ENCODE measurements around the gene RPS6KA2. TPM values are rescaled to one million over a fixed set of nuclear protein-coding genes. Genes with fewer than 3 reads are reported as not detected.

The RPS6KA2 gene
- polyA plus RNA-seq, 2 donors, result 5.7 to 8.7 TPM

- Histone ChIP-seq H3K4me1 (ENCODE audit: control insufficient read depth in 2 of 2, insufficient read depth in 2 of 2, low read length in 1 of 2) (peaks cover 0 to 5% of the 10 kb centered on the region in 2 donors), H3K4me3 (ENCODE audit: low read depth in 1 of 2, low read length in 2 of 2) (no peak overlapping the region), H3K27me3 (ENCODE audit: control insufficient read depth in 1 of 2, insufficient read depth in 2 of 2, low read length in 2 of 2) (no peaks in the 10 kb centered on the region), H3K36me3 (ENCODE audit: control insufficient read depth in 2 of 2, insufficient read depth in 2 of 2, low read length in 1 of 2) (peaks cover 0 to 2% of the 10 kb centered on the region in 2 donors), H3K9me3 (ENCODE audit: control insufficient read depth in 2 of 2, insufficient read depth in 1 of 2, low read depth in 1 of 2, low read length in 1 of 2) (no peaks in the 10 kb centered on the region), H3K27ac (ENCODE audit: low read depth in 2 of 2, low read length in 1 of 2) (no peak overlapping the region)
- WGBS, 2 donors, result 82 to 83% methylated on average over 23 of the region's 23 CpGs
These were observed 163.5 kb downstream of the RPS6KA2 start for GRCh38 chr6:166463359-166464067.

- H3K36me3 ChIP-seq (ENCODE audit: control insufficient read depth in 2 of 2, insufficient read depth in 2 of 2, low read length in 1 of 2), result peaks cover 0 to 2% of the 10 kb centered on the region in 2 donors
- H3K4me3 ChIP-seq (ENCODE audit: low read depth in 1 of 2, low read length in 2 of 2), result no peak overlapping the region
- H3K9me3 ChIP-seq (ENCODE audit: control insufficient read depth in 2 of 2, insufficient read depth in 1 of 2, low read depth in 1 of 2, low read length in 1 of 2), result no peaks in the 10 kb centered on the region
These were observed 164.5 kb downstream of the RPS6KA2 start for GRCh38 chr6:166462461-166463135.

GRCh38 chr6:166461821-166462460 is 165.1 kb downstream of the RPS6KA2 start:
- WGBS, 2 donors, result 85 to 89% methylated on average over 8 to 9 of the region's 9 CpGs
- no peaks in the 10 kb centered on the region for H3K9me3 ChIP-seq (ENCODE audit: control insufficient read depth in 2 of 2, insufficient read depth in 1 of 2, low read depth in 1 of 2, low read length in 1 of 2)
- H3K27ac ChIP-seq (ENCODE audit: low read depth in 2 of 2, low read length in 1 of 2), result no peak overlapping the region
- peaks cover 0 to 2% of the 10 kb centered on the region in 2 donors for H3K36me3 ChIP-seq (ENCODE audit: control insufficient read depth in 2 of 2, insufficient read depth in 2 of 2, low read length in 1 of 2)
- H3K4me1 ChIP-seq (ENCODE audit: control insufficient read depth in 2 of 2, insufficient read depth in 2 of 2, low read length in 1 of 2), result peaks cover 0 to 5% of the 10 kb centered on the region in 2 donors
- H3K27me3 ChIP-seq (ENCODE audit: control insufficient read depth in 1 of 2, insufficient read depth in 2 of 2, low read length in 2 of 2), result no peaks in the 10 kb centered on the region
- no peak overlapping the region for H3K4me3 ChIP-seq (ENCODE audit: low read depth in 1 of 2, low read length in 2 of 2)

More at GRCh38 chr6:166462461-166463135, 164.5 kb downstream of the RPS6KA2 start:
- Histone ChIP-seq H3K27ac (ENCODE audit: low read depth in 2 of 2, low read length in 1 of 2) (no peak overlapping the region), H3K27me3 (ENCODE audit: control insufficient read depth in 1 of 2, insufficient read depth in 2 of 2, low read length in 2 of 2) (no peaks in the 10 kb centered on the region), H3K4me1 (ENCODE audit: control insufficient read depth in 2 of 2, insufficient read depth in 2 of 2, low read length in 1 of 2) (peaks cover 0 to 5% of the 10 kb centered on the region in 2 donors)
- WGBS, 2 donors, result 91 to 92% methylated on average over 25 of the region's 25 CpGs

GRCh38 chr6:166460473-166461437 is 166.3 kb downstream of the RPS6KA2 start:
- H3K4me3 ChIP-seq (ENCODE audit: low read depth in 1 of 2, low read length in 2 of 2), result no peak overlapping the region
- H3K27ac ChIP-seq (ENCODE audit: low read depth in 2 of 2, low read length in 1 of 2), result no peak overlapping the region
- WGBS, 2 donors, result 41 to 48% methylated on average over 25 of the region's 25 CpGs
- no peaks in the 10 kb centered on the region for H3K27me3 ChIP-seq (ENCODE audit: control insufficient read depth in 1 of 2, insufficient read depth in 2 of 2, low read length in 2 of 2)
- no peaks in the 10 kb centered on the region for H3K9me3 ChIP-seq (ENCODE audit: control insufficient read depth in 2 of 2, insufficient read depth in 1 of 2, low read depth in 1 of 2, low read length in 1 of 2)
- peaks cover 0 to 3% of the 10 kb centered on the region in 2 donors for H3K36me3 ChIP-seq (ENCODE audit: control insufficient read depth in 2 of 2, insufficient read depth in 2 of 2, low read length in 1 of 2)
- peaks cover 0 to 2% of the 10 kb centered on the region in 2 donors for H3K4me1 ChIP-seq (ENCODE audit: control insufficient read depth in 2 of 2, insufficient read depth in 2 of 2, low read length in 1 of 2)

DNA sequence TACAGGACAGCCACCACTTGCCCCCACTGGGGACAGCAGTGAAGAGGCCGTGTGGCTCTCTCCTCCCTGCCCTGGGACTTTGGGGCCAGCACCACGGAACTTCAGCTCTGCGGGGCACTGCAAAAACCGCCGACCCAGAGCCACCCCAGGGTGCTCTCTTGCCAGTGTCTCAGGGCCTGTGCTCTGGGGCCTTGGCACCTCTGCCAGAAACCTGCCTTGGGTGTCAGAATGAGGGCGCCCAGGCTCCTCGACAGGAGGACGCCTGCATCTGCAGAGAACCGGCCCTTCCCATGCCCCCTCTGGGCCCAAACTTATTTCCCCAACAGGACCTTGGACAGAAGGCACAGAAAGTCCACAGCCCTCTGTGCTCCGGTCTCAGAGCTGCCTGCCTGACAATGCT is 167.1 kb downstream of the RPS6KA2 start:
- H3K27ac ChIP-seq (ENCODE audit: low read depth in 2 of 2, low read length in 1 of 2), result no peak overlapping the region
- H3K9me3 ChIP-seq (ENCODE audit: control insufficient read depth in 2 of 2, insufficient read depth in 1 of 2, low read depth in 1 of 2, low read length in 1 of 2), result no peaks in the 10 kb centered on the region
- no peaks in the 10 kb centered on the region for H3K27me3 ChIP-seq (ENCODE audit: control insufficient read depth in 1 of 2, insufficient read depth in 2 of 2, low read length in 2 of 2)
- WGBS, 2 donors, result 93 to 95% methylated on average over 10 of the region's 10 CpGs
- H3K36me3 ChIP-seq (ENCODE audit: control insufficient read depth in 2 of 2, insufficient read depth in 2 of 2, low read length in 1 of 2), result peaks cover 0 to 3% of the 10 kb centered on the region in 2 donors
- H3K4me3 ChIP-seq (ENCODE audit: low read depth in 1 of 2, low read length in 2 of 2), result no peak overlapping the region
- H3K4me1 ChIP-seq (ENCODE audit: control insufficient read depth in 2 of 2, insufficient read depth in 2 of 2, low read length in 1 of 2), result no peaks in the 10 kb centered on the region

DNA sequence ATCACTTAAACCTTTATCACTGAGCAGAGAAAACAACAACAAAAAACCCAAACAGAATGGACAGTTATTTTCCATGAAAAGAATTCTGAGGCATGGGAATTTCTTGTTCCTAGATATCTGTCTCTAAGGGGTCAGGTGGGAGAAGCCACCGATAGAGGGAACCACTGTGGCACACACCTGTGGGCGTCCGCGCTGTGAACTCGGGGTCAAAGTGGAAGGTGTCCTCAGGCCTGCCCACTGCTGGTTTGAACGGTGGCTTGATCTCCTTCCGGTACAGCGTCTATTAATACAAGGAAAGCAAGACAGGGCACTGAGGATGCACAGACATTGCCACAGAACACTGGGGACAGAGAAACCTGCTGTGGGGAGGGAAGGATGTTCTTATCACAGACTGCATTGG is 167.8 kb downstream of the RPS6KA2 start:
- Histone ChIP-seq H3K27me3 (ENCODE audit: control insufficient read depth in 1 of 2, insufficient read depth in 2 of 2, low read length in 2 of 2) (no peaks in the 10 kb centered on the region), H3K4me3 (ENCODE audit: low read depth in 1 of 2, low read length in 2 of 2) (no peak overlapping the region), H3K27ac (ENCODE audit: low read depth in 2 of 2, low read length in 1 of 2) (no peak overlapping the region), H3K36me3 (ENCODE audit: control insufficient read depth in 2 of 2, insufficient read depth in 2 of 2, low read length in 1 of 2) (peaks cover 0 to 3% of the 10 kb centered on the region in 2 donors), H3K9me3 (ENCODE audit: control insufficient read depth in 2 of 2, insufficient read depth in 1 of 2, low read depth in 1 of 2, low read length in 1 of 2) (no peaks in the 10 kb centered on the region), H3K4me1 (ENCODE audit: control insufficient read depth in 2 of 2, insufficient read depth in 2 of 2, low read length in 1 of 2) (no peaks in the 10 kb centered on the region)
- WGBS, 2 donors, result 91% methylated on average over 8 of the region's 8 CpGs

GRCh38 chr6:166456395-166457156 is 170.5 kb downstream of the RPS6KA2 start:
- Histone ChIP-seq H3K27me3 (ENCODE audit: control insufficient read depth in 1 of 2, insufficient read depth in 2 of 2, low read length in 2 of 2) (no peaks in the 10 kb centered on the region), H3K4me3 (ENCODE audit: low read depth in 1 of 2, low read length in 2 of 2) (no peak overlapping the region), H3K9me3 (ENCODE audit: control insufficient read depth in 2 of 2, insufficient read depth in 1 of 2, low read depth in 1 of 2, low read length in 1 of 2) (no peaks in the 10 kb centered on the region), H3K27ac (ENCODE audit: low read depth in 2 of 2, low read length in 1 of 2) (no peak overlapping the region), H3K36me3 (ENCODE audit: control insufficient read depth in 2 of 2, insufficient read depth in 2 of 2, low read length in 1 of 2) (peaks cover 0 to 2% of the 10 kb centered on the region in 2 donors), H3K4me1 (ENCODE audit: control insufficient read depth in 2 of 2, insufficient read depth in 2 of 2, low read length in 1 of 2) (no peaks in the 10 kb centered on the region)
- 68 to 73% methylated on average over 6 of the region's 6 CpGs for WGBS, 2 donors

DNA sequence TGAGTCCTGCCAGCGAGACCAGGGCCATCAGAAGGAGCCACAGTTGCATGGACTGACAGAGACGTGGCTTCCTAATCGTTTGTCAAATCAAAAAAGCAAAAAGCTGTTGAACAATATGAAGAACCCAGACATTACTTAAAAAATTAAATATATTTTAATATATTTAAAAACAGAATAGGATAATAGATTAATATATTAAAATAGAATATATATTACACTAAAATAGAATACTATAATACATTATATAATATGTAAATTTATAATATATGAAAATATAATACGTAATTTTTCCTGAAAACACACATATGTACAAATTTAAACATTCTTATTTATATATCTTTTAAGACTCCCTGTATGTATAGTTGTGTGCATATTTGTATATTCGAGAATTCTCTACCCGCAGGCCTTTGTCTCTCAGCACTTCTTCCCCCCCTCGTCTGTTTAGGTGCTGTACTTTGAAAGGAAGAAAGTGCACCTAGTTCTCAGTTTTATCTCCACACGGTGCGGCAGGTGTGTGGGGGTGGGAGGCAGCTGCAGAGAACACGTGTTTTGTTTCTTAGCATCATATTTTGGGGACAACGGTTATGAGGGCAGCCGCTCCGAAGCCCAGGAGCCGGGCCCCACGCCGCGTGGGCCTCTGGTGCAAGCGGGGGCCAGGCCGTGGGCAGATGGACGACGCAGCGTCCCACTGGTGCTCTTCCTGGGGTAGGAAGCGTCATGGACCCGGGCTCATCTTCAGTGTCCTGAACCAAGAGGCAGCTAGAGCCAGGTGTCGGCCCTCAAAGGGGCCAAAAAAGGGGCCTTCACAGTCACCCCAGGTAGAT is 172.1 kb downstream of the RPS6KA2 start:
- no peaks in the 10 kb centered on the region for H3K4me1 ChIP-seq (ENCODE audit: control insufficient read depth in 2 of 2, insufficient read depth in 2 of 2, low read length in 1 of 2)
- H3K27ac ChIP-seq (ENCODE audit: low read depth in 2 of 2, low read length in 1 of 2), result no peak overlapping the region
- 92 to 96% methylated on average over 25 of the region's 25 CpGs for WGBS, 2 donors
- H3K36me3 ChIP-seq (ENCODE audit: control insufficient read depth in 2 of 2, insufficient read depth in 2 of 2, low read length in 1 of 2), result peaks cover 0 to 5% of the 10 kb centered on the region in 2 donors
- no peaks in the 10 kb centered on the region for H3K27me3 ChIP-seq (ENCODE audit: control insufficient read depth in 1 of 2, insufficient read depth in 2 of 2, low read length in 2 of 2)
- no peaks in the 10 kb centered on the region for H3K9me3 ChIP-seq (ENCODE audit: control insufficient read depth in 2 of 2, insufficient read depth in 1 of 2, low read depth in 1 of 2, low read length in 1 of 2)
- H3K4me3 ChIP-seq (ENCODE audit: low read depth in 1 of 2, low read length in 2 of 2), result no peak overlapping the region
